A673 (cell line): Measurements from ENCODE around the gene MAT2A. TPM values are rescaled to one million over a fixed set of nuclear protein-coding genes. Genes with fewer than 3 reads are reported as not detected.

ENCODE experiments used
- BruUV-seq: library from RNA; stranded (reverse); fragments of 400-500 nt; replicated peaks from 2 replicates; lab custom pipeline; 2021; lab: Mats Ljungman, UMichigan
- CTCF ChIA-PET: fragments of 300-600 bp; sonication (Branson Sonifier 250); formaldehyde crosslinking; loops from one replicate; lab custom pipeline; 2022; ENCODE audit warnings: antibody characterized with exemption; lab: Charles Lee
- POLR2A ChIA-PET: fragments of 300-600 bp; sonication (Branson Sonifier 250); formaldehyde crosslinking; loops from one replicate; lab custom pipeline; 2022; ENCODE audit warnings: antibody characterized with exemption; ENCODE audit not compliant: low non-redundant PET; lab: Charles Lee
- DNase-seq: peaks from one replicate; pipeline ENCODE4 v3.0.0-alpha.2; 2015; ENCODE audit warnings: low spot score
- H3K27ac ChIP-seq: fragments of 200-600 bp; sonication (generic); 2 replicates; pipeline ENCODE4 v1.5.1; 2016; ENCODE audit warnings: mixed run types, low read depth, mild to moderate bottlenecking, mixed read lengths, antibody characterized with exemption, low read length; ENCODE audit not compliant: poor library complexity, severe bottlenecking
- H3K27me3 ChIP-seq: fragments of 200-600 bp; sonication (generic); replicated peaks from 2 replicates; pipeline ENCODE4 v1.6.1; 2017; ENCODE audit warnings: mixed run types, low read depth, mild to moderate bottlenecking, mixed read lengths, antibody characterized with exemption, low read length; ENCODE audit not compliant: insufficient read depth, poor library complexity
- H3K36me3 ChIP-seq: fragments of 200-600 bp; sonication (generic); 2 replicates; pipeline ENCODE4 v1.6.1; 2016; ENCODE audit warnings: mixed run types, mild to moderate bottlenecking, mixed read lengths, antibody characterized with exemption, low read length; ENCODE audit not compliant: insufficient read depth, poor library complexity, severe bottlenecking
- H3K4me1 ChIP-seq: fragments of 200-600 bp; sonication (generic); 2 replicates; pipeline ENCODE4 v1.6.1; 2017; ENCODE audit warnings: mixed run types, mild to moderate bottlenecking, mixed read lengths, antibody characterized with exemption, low read length; ENCODE audit not compliant: insufficient read depth, poor library complexity, severe bottlenecking
- H3K4me3 ChIP-seq: fragments of 200-600 bp; sonication (generic); 2 replicates; pipeline ENCODE4 v1.5.1; 2016; ENCODE audit warnings: low read depth, mixed run types, mild to moderate bottlenecking, mixed read lengths, low read length; ENCODE audit not compliant: poor library complexity, severe bottlenecking
- H3K9me3 ChIP-seq: fragments of 200-600 bp; sonication (generic); 2 replicates; pipeline ENCODE4 v1.6.1; 2016; ENCODE audit warnings: mixed run types, low read depth, mild to moderate bottlenecking, mixed read lengths, antibody characterized with exemption, low read length; ENCODE audit not compliant: poor library complexity, severe bottlenecking
- EZH2 ChIP-seq: fragments of 200-600 bp; sonication (generic); IDR thresholded peaks from 2 replicates; pipeline ENCODE4 v1.6.1; 2017; ENCODE audit warnings: borderline replicate concordance, low read depth, mild to moderate bottlenecking, mixed read lengths, antibody characterized with exemption, low read length; ENCODE audit not compliant: poor library complexity, severe bottlenecking
- intact Hi-C: fragments of 100-400 bp; cut with micrococcal nuclease; formaldehyde crosslinking; loops from one replicate; pipeline ENCODE4 v1.10.0; 2022; ENCODE audit not compliant: unreplicated experiment
- total RNA-seq: library from RNA; stranded (reverse); gene quantifications from 2 replicates; pipeline ENCODE4 v1.2.3, GENCODE V29; 2021
- TF ChIP-seq, protein P1 (sequence below): fragments of 300-800, 200-600 bp; sonication (generic); conservative IDR thresholded peaks from 2 replicates; pipeline ENCODE4 v1.5.1; 2017; ENCODE audit warnings: low read depth, mild to moderate bottlenecking, antibody characterized with exemption, low read length, moderate library complexity, mixed read lengths

MAT2A gene
- total RNA-seq, 1 experiment from 2014 or later: 408 TPM

DNA sequence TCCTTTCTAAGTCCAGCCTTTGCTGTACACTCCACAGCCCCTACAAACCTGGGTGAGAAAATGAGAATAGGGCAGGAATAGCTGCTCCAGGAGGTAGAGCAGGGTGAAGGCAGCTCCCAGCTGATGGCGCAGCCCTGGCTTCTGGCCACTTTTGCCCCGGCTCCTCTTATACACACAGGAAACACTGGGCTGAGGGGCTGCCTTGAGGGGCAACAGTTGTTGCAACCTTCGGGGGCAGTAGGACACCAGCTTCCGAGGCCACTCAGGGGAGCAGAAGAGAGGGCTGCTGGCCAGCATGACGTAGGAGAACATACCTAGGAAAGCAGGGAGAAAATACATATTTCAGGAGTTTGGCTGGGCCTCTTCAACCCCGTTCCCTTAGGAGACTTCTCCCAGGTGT is 14.2 kb downstream of the MAT2A start:
- no TSS peak for BruUV-seq
- ChIA-PET CTCF (interaction anchor here (0.5 kb wide), 1 partner anchor 100 kb away, joined by 4 read pairs; no protein-coding TSS in a partner anchor), POLR2A (no interaction called here)
- Histone ChIP-seq H3K4me1 (no peaks in the 10 kb centered on the region), H3K9me3 (no peaks in the 10 kb centered on the region), H3K4me3 (no peak overlapping the region), H3K27me3 (no peaks in the 10 kb centered on the region), H3K27ac (no peak overlapping the region), H3K36me3 (peaks cover 64% of the 10 kb centered on the region)
- intact Hi-C loops: loop anchor here (2.0 to 10.0 kb wide), 2 partner anchors 252 to 488 kb away; no protein-coding TSS in a partner anchor
- no peak for DNase-seq
- TF ChIP-seq EZH2: no peak
- TF ChIP-seq, protein P1, sequence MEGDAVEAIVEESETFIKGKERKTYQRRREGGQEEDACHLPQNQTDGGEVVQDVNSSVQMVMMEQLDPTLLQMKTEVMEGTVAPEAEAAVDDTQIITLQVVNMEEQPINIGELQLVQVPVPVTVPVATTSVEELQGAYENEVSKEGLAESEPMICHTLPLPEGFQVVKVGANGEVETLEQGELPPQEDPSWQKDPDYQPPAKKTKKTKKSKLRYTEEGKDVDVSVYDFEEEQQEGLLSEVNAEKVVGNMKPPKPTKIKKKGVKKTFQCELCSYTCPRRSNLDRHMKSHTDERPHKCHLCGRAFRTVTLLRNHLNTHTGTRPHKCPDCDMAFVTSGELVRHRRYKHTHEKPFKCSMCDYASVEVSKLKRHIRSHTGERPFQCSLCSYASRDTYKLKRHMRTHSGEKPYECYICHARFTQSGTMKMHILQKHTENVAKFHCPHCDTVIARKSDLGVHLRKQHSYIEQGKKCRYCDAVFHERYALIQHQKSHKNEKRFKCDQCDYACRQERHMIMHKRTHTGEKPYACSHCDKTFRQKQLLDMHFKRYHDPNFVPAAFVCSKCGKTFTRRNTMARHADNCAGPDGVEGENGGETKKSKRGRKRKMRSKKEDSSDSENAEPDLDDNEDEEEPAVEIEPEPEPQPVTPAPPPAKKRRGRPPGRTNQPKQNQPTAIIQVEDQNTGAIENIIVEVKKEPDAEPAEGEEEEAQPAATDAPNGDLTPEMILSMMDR: no peak

DNA sequence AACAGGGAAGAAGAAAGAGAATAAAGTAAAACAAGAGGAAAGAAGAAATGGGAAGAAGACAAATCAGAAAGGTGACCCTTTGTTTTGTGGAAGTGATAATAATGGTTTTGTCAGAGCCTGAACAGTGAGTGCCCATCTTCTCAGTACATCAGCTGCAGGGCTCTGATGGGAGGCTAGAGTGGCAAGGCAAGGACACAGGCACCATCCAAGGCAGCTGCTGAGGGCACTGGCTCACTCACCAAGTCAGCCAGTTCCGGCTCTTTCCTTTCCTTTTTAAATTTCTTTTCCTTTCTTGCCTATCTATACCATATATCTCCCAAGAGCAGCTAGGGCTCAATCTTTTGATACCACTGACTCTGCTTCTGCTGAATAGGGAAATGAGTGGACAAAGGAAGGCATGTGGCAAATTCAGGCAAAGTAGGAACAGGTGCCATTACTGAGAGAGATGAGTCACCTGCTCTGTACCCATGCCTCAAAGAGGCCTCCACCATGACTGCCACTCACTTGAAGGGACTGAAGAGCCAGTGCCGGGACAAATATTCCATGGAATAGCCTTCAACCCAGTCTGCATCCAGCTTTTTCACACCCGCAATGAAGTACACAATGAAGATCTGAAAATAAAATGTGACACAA is 16.1 kb downstream of the MAT2A start:
- intact Hi-C loops: loop anchor here (10.0 kb wide), 1 partner anchor 490 kb away; no protein-coding TSS in a partner anchor
- DNase-seq: no peak
- H3K4me1 ChIP-seq: peaks cover 4% of the 10 kb centered on the region
- POLR2A ChIA-PET: no interaction called here
- H3K27ac ChIP-seq: no peak overlapping the region
- no TSS peak for BruUV-seq
- no peaks in the 10 kb centered on the region for H3K9me3 ChIP-seq
- TF ChIP-seq, protein P1: no peak
- TF ChIP-seq EZH2: no peak
- H3K36me3 ChIP-seq: peaks cover 62% of the 10 kb centered on the region
- H3K4me3 ChIP-seq: no peak overlapping the region
- H3K27me3 ChIP-seq: no peaks in the 10 kb centered on the region
- CTCF ChIA-PET: no interaction called here

DNA sequence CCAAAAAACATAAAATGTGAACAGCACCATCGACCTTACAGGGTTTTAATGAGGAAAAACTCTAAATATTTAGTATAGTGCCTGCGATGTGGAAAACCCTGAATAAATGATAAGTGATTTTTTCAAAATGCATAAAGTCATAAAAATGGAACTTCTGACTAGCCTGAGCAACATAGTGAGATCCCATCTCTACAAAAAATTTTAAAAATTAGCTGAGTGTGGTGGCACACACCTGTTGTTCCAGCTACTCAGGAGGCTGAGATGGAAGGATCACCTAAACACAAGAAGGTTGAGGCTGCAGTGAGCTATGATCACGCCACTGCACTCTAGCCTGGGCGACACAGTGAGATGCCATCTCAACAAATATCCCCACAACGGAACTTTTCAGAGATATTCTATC is 18.2 kb downstream of the MAT2A start:
- Histone ChIP-seq H3K27me3 (no peaks in the 10 kb centered on the region), H3K36me3 (peaks cover 42% of the 10 kb centered on the region), H3K27ac (no peak overlapping the region), H3K4me3 (no peak overlapping the region), H3K4me1 (peaks cover 11% of the 10 kb centered on the region), H3K9me3 (no peaks in the 10 kb centered on the region)
- intact Hi-C loops: loop anchor here (10.0 kb wide), 1 partner anchor 492 kb away; no protein-coding TSS in a partner anchor
- POLR2A ChIA-PET: no interaction called here
- CTCF ChIA-PET: no interaction called here
- BruUV-seq: no TSS peak
- no peak for TF ChIP-seq EZH2
- TF ChIP-seq, protein P1: no peak
- DNase-seq: no peak
